MM.1S (cell line): ENCODE measurements around the gene PUM1.

Source experiments
- EZH2 ChIP-seq: fragments of 300-600 bp; sonication (generic); optimal IDR thresholded peaks from 2 replicates; pipeline ENCODE3; 2017; ENCODE audit warnings: low read depth, mild to moderate bottlenecking, antibody characterized with exemption, low read length, mixed read lengths
- EZH2phosphoT487 ChIP-seq: fragments of 300-600 bp; sonication (generic); IDR thresholded peaks from 2 replicates; pipeline ENCODE4 v1.6.1; 2018; ENCODE audit warnings: antibody characterized with exemption, low read length
- TF ChIP-seq, protein P1 (sequence below): fragments of 300-600 bp; sonication (generic); IDR thresholded peaks from 2 replicates; pipeline ENCODE4 v1.5.1; 2016; ENCODE audit warnings: antibody characterized with exemption, low read length, mixed read lengths

- TF ChIP-seq, protein P1, sequence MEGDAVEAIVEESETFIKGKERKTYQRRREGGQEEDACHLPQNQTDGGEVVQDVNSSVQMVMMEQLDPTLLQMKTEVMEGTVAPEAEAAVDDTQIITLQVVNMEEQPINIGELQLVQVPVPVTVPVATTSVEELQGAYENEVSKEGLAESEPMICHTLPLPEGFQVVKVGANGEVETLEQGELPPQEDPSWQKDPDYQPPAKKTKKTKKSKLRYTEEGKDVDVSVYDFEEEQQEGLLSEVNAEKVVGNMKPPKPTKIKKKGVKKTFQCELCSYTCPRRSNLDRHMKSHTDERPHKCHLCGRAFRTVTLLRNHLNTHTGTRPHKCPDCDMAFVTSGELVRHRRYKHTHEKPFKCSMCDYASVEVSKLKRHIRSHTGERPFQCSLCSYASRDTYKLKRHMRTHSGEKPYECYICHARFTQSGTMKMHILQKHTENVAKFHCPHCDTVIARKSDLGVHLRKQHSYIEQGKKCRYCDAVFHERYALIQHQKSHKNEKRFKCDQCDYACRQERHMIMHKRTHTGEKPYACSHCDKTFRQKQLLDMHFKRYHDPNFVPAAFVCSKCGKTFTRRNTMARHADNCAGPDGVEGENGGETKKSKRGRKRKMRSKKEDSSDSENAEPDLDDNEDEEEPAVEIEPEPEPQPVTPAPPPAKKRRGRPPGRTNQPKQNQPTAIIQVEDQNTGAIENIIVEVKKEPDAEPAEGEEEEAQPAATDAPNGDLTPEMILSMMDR: no peak
- no peak for TF ChIP-seq EZH2phosphoT487
- no peak for TF ChIP-seq EZH2
These were observed 24.0 kb downstream of the PUM1 start for GRCh38 chr1:31041529-31041928.
